Neural progenitor cell (in vitro differentiated cells): Measurements from ENCODE around the gene SNRNP200. TPM values are rescaled to one million over a fixed set of nuclear protein-coding genes. Genes with fewer than 3 reads are reported as not detected.
A peak's percentile ranks its signal among the peaks of the same experiment; 100 is the strongest.

ENCODE experiments used
- DNase-seq: peaks from one replicate; pipeline ENCODE4 v3.0.0-alpha.2; 2016; ENCODE audit warnings: low spot score
- H2AFZ ChIP-seq: fragments of 200-600 bp; sonication (generic); replicated peaks from 2 replicates; pipeline ENCODE4 v1.6.1; 2016; ENCODE audit warnings: antibody characterized with exemption
- H3F3A ChIP-seq: fragments of 200-600 bp; sonication (generic); 2 replicates; pipeline ENCODE4 v1.6.1; 2016; ENCODE audit warnings: antibody characterized with exemption, low read depth
- H3K27ac ChIP-seq: fragments of 200-600 bp; sonication (generic); 2 replicates; pipeline ENCODE4 v1.5.1; 2016; ENCODE audit warnings: mild to moderate bottlenecking
- H3K27me3 ChIP-seq: fragments of 200-600 bp; sonication (generic); 2 replicates; pipeline ENCODE4 v1.6.1; 2016; ENCODE audit warnings: mild to moderate bottlenecking, moderate library complexity
- H3K36me3 ChIP-seq: fragments of 200-600 bp; sonication (generic); 2 replicates; pipeline ENCODE4 v1.5.1; 2016
- H3K4me1 ChIP-seq: fragments of 200-600 bp; sonication (generic); 2 replicates; pipeline ENCODE4 v1.6.1; 2016; ENCODE audit warnings: mixed run types
- H3K4me2 ChIP-seq: fragments of 200-600 bp; sonication (generic); 2 replicates; pipeline ENCODE4 v1.6.1; 2016
- H3K4me3 ChIP-seq: fragments of 200-600 bp; sonication (generic); 2 replicates; pipeline ENCODE4 v1.5.1; 2016
- H3K79me2 ChIP-seq: fragments of 200-600 bp; sonication (generic); 2 replicates; pipeline ENCODE4 v1.6.1; 2016; ENCODE audit warnings: low read depth
- H3K9ac ChIP-seq: fragments of 200-600 bp; sonication (generic); 2 replicates; pipeline ENCODE4 v1.6.1; 2016
- H3K9me3 ChIP-seq: fragments of 200-600 bp; sonication (generic); 2 replicates; pipeline ENCODE4 v1.5.1; 2016; ENCODE audit warnings: low read depth
- H4K20me1 ChIP-seq: fragments of 200-600 bp; sonication (generic); 2 replicates; pipeline ENCODE4 v1.6.1; 2016; ENCODE audit warnings: low read depth
- H3K27ac Mint-ChIP-seq: 3 replicates; pipeline ENCODE4 v1.8.0; 2021; ENCODE audit warnings: mixed read lengths
- H3K27me3 Mint-ChIP-seq: 2 replicates; pipeline ENCODE4 v1.8.0; 2022; ENCODE audit warnings: low read depth, mild to moderate bottlenecking, inconsistent platforms, moderate library complexity, mixed read lengths; ENCODE audit not compliant: insufficient read depth
- H3K36me3 Mint-ChIP-seq: 3 replicates; pipeline ENCODE4 v1.8.0; 2021; ENCODE audit warnings: mixed read lengths
- H3K4me1 Mint-ChIP-seq: 3 replicates; pipeline ENCODE4 v1.8.0; 2021; ENCODE audit warnings: mixed read lengths
- H3K4me3 Mint-ChIP-seq: 3 replicates; pipeline ENCODE4 v1.8.0; 2021; ENCODE audit warnings: mild to moderate bottlenecking, moderate library complexity, mixed read lengths
- H3K9me3 Mint-ChIP-seq: 3 replicates; pipeline ENCODE4 v1.8.0; 2020; ENCODE audit warnings: mixed read lengths
- CTCF ChIP-seq: fragments of 200-600 bp; sonication (generic); IDR thresholded peaks from 2 replicates; pipeline ENCODE4 v1.5.1; 2017; ENCODE audit warnings: antibody characterized with exemption, mild to moderate bottlenecking
- EZH2 ChIP-seq: fragments of 200-600 bp; sonication (generic); IDR thresholded peaks from 2 replicates; pipeline ENCODE4 v1.6.1; 2017; ENCODE audit warnings: antibody characterized with exemption, mild to moderate bottlenecking, moderate library complexity
- EZH2phosphoT487 ChIP-seq: fragments of 200-600 bp; sonication (generic); IDR thresholded peaks from 2 replicates; pipeline ENCODE4 v1.6.1; 2017; ENCODE audit warnings: antibody characterized with exemption
- total RNA-seq: library from RNA; depleted of rRNA; stranded (reverse); fragments of >200 nt; gene quantifications from 2 replicates; pipeline ENCODE4 v1.2.3, GENCODE V29; 2015; ENCODE audit warnings: low replicate concordance

The SNRNP200 gene
- total RNA-seq, 1 donor from 2014 or later = 94.3 TPM

- H3K9ac ChIP-seq = no peak overlapping the region
- Mint-ChIP-seq H3K9me3 (no peaks in the 10 kb centered on the region), H3K36me3 (peaks cover 16% of the 10 kb centered on the region), H3K27ac (no peak overlapping the region), H3K27me3 (peaks cover 8% of the 10 kb centered on the region), H3K4me3 (no peak overlapping the region), H3K4me1 (no peaks in the 10 kb centered on the region)
- H3K27me3 ChIP-seq = no peaks in the 10 kb centered on the region
- peaks cover 36% of the 10 kb centered on the region for H3F3A ChIP-seq
- TF ChIP-seq EZH2 (no peak), EZH2phosphoT487 (no peak), CTCF (no peak)
- no peak overlapping the region for H3K4me3 ChIP-seq
- peaks cover 11% of the 10 kb centered on the region for H3K79me2 ChIP-seq
- H3K27ac ChIP-seq = no peak overlapping the region
- H4K20me1 ChIP-seq = peaks cover 10% of the 10 kb centered on the region
- DNase-seq = no peak
- H3K4me2 ChIP-seq = no peak overlapping the region
- H3K4me1 ChIP-seq = peaks cover 3% of the 10 kb centered on the region
- no peaks in the 10 kb centered on the region for H3K9me3 ChIP-seq
- H2AFZ ChIP-seq = no peak overlapping the region
- peaks cover 6% of the 10 kb centered on the region for H3K36me3 ChIP-seq
These were observed 33.4 kb downstream of the SNRNP200 start for GRCh38 chr2:96271995-96272394.

DNA sequence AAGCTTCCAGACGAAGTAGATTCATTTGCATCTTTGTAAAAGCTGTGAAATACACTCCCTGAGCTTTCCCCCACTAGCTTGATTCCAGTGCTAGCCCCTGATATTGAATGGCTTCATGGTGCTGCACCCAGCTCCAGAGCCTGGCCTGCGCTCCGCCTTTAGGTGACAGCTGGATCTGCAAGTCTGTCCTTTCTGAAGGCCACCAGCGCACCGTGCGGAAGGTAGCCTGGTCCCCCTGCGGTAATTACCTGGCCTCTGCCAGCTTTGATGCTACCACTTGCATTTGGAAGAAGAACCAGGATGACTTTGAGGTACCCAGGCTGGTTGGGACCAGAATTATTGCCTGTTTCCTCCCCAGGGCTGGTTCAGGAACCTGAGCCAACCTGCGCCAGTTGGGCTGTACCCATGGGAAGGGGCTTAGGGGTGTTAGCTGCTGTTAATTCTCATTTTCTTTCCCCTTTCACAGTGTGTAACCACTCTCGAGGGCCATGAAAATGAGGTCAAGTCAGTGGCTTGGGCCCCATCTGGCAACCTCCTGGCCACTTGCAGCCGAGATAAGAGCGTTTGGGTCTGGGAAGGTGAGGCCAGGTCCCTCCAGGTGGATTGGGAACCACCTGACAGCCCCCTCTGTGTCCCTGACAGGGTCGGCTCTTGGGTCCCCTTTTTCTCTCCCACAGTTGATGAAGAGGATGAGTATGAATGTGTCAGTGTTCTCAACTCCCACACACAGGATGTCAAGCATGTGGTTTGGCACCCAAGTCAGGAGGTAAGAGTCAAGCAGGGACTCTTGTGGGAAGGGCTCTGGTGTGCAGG lies 38.0 kb downstream of the SNRNP200 start:
- H3K9me3 ChIP-seq = no peaks in the 10 kb centered on the region
- H3K27me3 ChIP-seq = no peaks in the 10 kb centered on the region
- peak; percentile 49 for TF ChIP-seq CTCF
- no peak for TF ChIP-seq EZH2
- TF ChIP-seq EZH2phosphoT487 = no peak
- H3K4me2 ChIP-seq = peak overlapping the region; percentile 72
- H3K4me3 ChIP-seq = peak overlapping the region; percentile 79
- Mint-ChIP-seq H3K27me3 (peaks cover 8% of the 10 kb centered on the region), H3K4me3 (peak overlapping the region; percentile 99), H3K4me1 (peaks cover 17% of the 10 kb centered on the region), H3K27ac (no peak overlapping the region), H3K36me3 (peaks cover 12% of the 10 kb centered on the region), H3K9me3 (no peaks in the 10 kb centered on the region)
- peaks cover 6% of the 10 kb centered on the region for H3K4me1 ChIP-seq
- DNase-seq = peak; percentile 62
- H3K27ac ChIP-seq = no peak overlapping the region
- peaks cover 38% of the 10 kb centered on the region for H4K20me1 ChIP-seq
- H3F3A ChIP-seq = peaks cover 28% of the 10 kb centered on the region
- no peak overlapping the region for H2AFZ ChIP-seq
- H3K36me3 ChIP-seq = no peaks in the 10 kb centered on the region
- peaks cover 40% of the 10 kb centered on the region for H3K79me2 ChIP-seq
- no peak overlapping the region for H3K9ac ChIP-seq

DNA sequence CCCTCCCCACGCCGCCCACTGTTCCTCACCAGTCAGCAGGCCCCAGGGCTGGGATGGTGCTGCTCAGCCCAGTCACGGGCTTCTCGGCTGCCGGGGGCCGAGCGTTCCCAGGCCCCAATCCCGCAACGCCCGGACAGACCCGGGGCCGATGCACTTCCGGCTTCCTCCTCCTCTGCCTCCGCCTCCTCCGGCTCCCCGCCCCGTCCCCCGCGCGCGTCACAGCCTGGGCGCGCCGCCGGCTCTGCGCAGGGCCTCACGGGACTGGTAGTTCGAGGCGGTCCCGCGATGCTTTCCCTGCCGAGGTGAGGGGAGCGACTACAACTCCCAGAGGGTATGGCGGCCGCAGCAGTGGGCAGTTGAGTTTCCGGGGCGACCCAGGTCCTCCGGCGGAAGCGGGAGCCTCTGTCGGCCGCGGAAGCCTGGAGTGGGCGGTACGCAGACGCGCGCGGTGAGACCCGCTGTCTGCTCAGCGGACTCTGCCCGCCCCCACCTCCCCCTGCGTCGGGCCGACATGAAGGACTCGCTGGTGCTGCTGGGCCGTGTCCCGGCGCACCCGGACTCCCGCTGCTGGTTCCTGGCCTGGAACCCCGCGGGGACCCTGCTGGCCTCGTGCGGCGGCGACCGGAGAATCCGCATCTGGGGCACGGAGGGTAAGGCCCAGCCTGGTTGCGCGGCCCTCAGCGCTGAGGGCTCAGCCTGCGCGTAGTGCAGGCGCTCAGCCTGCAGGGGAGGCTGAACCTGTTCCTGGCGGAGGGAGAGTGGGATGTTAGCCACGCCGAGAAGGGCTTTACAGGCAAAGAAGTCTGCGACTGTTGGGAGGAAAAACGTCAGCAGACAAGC lies 39.3 kb downstream of the SNRNP200 start, which contains the start of the genes CIAO1 and TMEM127:
CIAO1 (plus strand) TSS at position 386 of the 840 bp plus-strand sequence; CDS start at position 512, 126 bp downstream.
TMEM127 (minus strand) TSS at position 158 of the 840 bp plus-strand sequence. CDS start 616 bp downstream, outside the sequence.
- TF ChIP-seq CTCF (peak; percentile 38), EZH2 (no peak)
- peak within 1 kb of the TSS; percentile 95 for H3K27ac Mint-ChIP-seq

More for the DNA sequence above, 39.3 kb downstream of the SNRNP200 start, which contains the start of the genes CIAO1 and TMEM127:
- H2AFZ ChIP-seq = peak within 1 kb of the TSS; percentile 62
- Mint-ChIP-seq H3K4me3 (peak within 1 kb of the TSS; percentile 99), H3K27me3 (peaks cover 7% of the 10 kb centered on the region), H3K9me3 (no peaks in the 10 kb centered on the region), H3K4me1 (peaks cover 17% of the 10 kb centered on the region), H3K36me3 (peaks cover 12% of the 10 kb centered on the region)
- H3F3A ChIP-seq = peaks cover 18% of the 10 kb centered on the region
- H3K9me3 ChIP-seq = no peaks in the 10 kb centered on the region
- peak within 1 kb of the TSS; percentile 79 for H3K4me3 ChIP-seq
- H3K36me3 ChIP-seq = no peaks in the 10 kb centered on the region
- H3K79me2 ChIP-seq = peaks cover 40% of the 10 kb centered on the region
- no peaks in the 10 kb centered on the region for H3K27me3 ChIP-seq
- H3K27ac ChIP-seq = peak within 1 kb of the TSS; percentile 31
- H3K4me1 ChIP-seq = peaks cover 6% of the 10 kb centered on the region
- peak within 1 kb of the TSS; percentile 94 for H3K4me2 ChIP-seq
- H4K20me1 ChIP-seq = peaks cover 35% of the 10 kb centered on the region
- peak within 1 kb of the TSS; percentile 84 for H3K9ac ChIP-seq
- peak; percentile 99 for DNase-seq
